ENCODE measurements around the gene MMP24OS.

Gene MMP24OS

DNA sequence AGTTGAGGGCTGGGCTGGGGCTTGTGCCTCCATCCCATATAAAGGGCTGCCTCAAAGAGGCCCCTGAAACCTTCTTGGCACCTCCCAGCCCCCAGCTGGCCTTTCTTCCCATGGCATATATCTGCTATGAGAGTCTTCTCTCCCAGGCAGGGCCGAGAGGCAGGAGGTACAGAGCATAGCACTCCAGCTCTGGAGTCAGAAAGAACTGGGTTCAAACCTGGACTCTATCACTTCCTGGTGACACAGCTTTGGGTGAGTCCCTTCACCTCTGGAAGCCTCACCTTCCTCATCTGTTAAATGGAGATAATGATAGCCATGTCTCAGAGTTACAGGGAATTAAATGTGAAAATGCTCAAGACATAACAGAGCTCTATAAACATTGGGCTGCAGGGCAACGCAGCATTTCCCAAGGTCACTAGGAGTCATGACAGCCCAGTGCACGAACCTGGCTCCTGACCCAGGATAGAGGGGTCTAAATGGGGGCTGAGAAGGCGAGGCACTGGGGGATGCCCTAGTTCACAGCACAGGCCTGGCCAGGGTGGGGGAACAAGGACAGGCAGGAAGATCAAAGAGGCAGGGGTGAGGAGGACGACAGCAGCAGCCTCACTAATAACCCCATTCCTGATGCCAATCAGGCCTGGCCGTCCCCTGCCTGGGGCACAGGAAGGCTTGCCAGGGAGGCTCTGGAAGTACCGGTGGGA is 12.4 kb upstream of the MMP24OS start:
- no peak for DNase-seq

DNA sequence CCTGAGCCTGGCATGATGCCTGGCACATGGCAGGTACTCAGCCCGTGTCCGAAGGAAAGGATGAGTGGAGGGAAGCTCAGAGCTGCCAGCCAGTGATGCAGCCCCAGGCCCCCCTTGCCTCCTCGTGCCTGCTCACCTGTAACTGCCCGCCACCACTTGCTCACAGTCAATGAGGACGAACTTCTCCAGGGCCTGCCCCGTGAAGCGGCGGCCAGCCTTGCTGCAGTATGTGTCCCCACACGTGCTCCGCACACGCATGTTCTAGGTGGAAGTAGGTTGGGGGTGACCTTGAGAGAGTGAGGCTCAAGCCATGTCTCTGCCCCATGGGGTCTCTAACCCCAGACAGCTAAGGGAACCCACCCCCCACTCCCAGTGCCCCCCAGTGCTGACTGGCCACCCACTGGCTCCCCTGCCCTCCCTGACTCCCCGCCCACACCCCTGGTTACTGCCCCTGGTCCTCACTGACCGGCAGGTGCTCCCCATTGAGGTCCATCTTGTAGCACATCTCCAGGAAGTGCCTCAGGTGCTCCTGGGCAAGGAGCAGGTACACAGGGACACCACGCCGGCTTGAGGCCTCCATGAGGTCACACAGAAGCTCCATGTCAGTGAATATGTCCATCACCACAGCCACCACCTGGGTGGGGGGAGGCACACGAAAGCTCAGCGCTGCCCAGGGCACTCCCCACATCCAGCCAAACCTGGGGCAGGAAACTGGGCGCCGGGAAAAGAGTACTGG is 10.6 kb upstream of the MMP24OS start:
- DNase-seq = no peak

DNA sequence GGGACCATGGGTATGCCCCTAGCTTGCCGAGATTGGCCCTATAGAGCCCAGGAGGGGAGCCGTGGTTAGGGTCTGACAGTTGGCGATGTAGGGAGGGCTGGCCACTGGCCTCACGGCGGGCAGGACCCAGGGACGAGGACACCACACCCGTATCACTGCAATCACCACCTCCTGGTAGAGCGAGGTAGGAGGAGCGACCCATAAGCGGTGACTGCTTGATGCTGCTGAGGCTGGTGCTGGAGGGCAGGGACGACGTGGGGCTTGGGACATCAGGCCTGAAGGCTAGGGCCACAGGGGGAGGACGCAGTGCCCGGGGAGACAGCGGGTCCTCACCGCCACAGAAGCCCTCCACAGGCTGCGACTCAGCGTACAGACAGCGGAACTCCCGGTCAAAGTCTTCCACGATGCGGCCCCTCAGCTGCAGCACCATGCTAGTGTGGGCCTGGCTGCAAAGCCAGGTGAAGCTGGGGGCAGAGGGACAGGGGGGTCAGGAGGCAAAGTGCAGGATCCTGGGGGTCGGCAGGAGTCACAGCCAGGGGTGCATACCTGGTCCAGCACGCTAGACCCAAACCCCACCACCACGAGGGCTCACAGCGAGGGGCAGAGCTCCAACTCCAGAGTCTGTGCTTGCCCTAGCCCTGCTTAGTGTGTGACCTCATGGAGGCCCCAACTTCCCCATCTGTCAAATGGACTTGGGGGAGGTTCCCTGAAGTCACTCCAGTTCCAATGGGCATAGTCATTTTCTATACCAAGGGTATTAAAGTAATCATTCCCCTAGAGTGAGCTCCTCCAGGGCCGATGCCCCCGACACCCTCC is 9.8 kb upstream of the MMP24OS start:
- DNase-seq = no peak

- DNase-seq = no peak
These were observed 9.1 kb upstream of the MMP24OS start for GRCh38 chr20:35286899-35287508.

DNA sequence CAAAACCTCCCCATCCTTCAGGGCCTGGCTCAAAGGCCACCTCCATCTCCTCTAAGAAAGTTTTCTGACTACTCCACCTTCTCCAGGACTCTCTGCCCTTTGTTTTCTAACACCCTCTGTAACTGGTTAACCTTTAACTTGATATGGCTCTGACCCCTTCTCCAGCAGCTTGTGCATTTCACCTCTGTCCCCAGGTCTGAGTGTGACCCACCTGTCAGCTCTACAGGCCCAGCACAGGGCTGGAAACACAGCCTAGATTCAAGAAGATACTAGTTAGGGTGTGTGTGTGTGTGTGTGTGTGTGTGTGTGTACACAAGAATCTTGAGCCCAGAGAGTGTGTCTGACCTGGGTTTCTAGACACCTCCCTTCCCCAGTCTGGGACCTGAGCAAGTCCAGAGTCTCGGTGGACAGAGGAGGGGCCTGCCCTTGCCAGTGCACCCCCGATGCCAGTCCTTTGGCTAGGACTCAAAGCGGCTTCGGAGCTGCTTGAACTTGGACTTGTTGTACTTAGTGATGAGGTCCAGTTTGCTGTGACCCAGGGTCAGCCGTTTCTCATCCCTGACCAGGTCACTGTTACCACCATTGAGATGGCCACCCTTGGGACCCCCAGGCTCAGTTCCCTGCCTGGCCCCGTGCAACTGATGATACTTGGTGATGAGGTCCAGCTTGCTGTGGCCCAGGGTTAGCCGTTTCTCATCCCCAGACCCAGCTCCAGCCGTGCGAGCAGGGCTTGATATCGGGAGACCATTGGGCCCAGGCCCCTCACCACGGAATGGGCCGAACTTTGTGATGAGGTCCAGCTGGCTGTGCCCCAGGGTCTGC is 8.4 kb upstream of the MMP24OS start:
- no peak for DNase-seq

DNA sequence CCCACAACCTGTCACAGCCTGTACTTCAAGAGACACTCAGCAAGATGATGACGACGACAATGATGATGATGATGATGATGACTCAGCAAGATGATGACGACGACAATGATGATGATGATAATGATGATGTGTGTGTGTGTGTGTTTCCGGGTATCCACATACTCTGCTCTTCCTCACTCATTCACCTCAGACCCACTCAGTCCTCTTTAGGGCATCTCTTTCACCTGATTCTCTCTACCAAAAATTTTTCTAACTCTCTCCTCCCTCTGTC is 7.8 kb upstream of the MMP24OS start:
- no peak for DNase-seq

- no peak for DNase-seq
These were observed 7.3 kb upstream of the MMP24OS start for GRCh38 chr20:35284992-35285805.

DNA sequence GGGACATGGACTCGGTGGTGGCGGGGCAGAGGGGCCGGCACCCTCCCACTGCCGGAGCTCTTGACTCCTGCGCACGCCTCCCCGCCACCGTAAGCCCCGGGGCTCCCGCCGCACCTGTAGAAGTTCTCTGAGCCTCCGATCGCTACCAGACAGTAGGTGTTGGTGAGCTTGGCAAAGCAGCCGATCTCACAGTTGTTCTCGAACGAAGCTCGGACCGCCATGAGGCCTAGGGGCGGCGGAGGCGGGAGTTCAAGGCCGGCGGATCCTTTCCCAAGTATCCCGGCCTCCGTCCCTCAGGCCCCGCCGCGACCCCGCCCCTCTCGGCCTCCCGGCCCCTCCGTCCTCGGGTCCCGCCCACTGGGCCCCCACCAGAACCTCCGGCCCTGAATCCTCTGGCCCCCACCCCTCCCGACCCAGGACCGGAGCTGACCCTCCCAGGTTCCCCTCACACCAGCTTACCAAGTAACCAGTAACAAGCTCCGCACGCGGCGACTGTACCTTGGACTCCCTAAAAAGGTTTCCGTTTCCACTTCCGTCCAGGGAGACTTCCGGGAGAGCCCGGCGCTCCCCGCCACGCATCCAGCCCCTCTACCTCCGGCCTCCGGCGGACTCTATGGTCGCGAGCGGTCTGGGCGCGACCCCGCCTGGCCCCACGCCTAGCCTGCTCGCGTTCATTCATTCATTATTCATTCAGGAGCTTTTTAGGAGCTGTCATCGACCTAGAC is 6.5 kb upstream of the MMP24OS start, which contains the start of gene EIF6:
TSS of gene EIF6 (minus strand) at position 506 of the 725 bp plus-strand sequence. CDS start at position 221, 285 bp downstream.
- peak; percentile 91 for DNase-seq

GRCh38 chr20:35283441-35284266 is 5.7 kb upstream of the MMP24OS start:
- no peak for DNase-seq

GRCh38 chr20:35281506-35282101 is 3.7 kb upstream of the MMP24OS start:
- no peak for DNase-seq

DNA sequence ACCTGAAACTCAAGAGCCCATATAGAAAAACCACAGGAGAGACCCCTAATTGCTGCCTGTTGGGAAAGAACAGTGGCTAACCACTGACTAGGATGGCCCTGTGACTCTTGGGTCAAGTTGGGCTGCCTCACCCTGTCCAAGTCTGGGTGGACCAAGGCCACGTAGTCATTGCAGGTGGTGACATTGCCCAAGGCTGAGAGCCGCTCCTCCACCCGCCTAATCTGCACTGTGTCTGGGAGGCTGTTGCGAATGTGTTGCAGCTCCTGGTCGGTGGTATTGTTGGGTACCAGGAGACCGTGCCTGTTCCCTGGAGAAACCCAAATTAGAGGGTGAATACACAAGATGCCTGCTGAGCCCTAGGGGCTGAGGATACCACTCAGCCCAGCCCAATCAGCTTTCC is 2.6 kb upstream of the MMP24OS start:
- DNase-seq = no peak

GRCh38 chr20:35279533-35280174 is 1.7 kb upstream of the MMP24OS start:
- DNase-seq = no peak

DNA sequence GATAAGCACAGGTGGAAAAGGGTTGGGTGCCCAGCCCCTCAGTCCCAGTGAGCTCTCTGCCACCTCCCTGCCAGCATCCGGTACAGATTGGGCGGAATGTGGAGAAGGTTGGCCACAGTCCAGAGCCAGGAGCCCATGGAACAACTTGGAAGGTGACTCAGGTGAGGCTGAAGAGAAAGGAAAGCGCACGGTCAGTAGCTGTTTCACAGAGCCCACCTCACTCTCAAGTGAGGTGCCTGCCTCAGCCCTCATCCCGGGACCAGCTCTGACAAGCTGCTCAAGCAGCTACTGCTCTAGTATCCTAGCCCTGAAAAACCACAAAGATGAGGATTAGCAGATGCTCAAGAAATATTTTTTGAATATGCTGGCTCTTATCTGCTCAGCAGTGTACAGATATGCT is 1.1 kb upstream of the MMP24OS start:
- no peak for DNase-seq

DNA sequence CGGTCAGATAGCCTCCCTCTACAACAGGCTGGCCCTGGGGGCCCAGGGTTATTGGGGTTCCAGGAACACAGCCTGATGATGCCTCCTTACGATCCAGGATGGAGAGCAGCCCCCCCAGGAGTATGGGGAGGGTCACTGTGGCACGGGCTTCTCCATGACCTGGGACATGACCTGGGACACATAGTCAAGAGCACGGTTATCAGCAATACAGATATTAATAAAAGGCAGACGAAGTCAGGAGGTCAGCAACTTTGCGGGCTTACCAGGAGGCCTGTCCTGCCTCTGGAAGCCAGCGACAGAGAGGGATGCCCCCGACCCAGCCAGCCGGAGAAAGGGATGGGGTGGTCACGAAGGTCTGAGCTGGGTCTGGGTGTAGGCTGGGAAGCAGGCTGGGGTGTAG is 795 bp downstream of the MMP24OS start:
- DNase-seq = no peak

DNA sequence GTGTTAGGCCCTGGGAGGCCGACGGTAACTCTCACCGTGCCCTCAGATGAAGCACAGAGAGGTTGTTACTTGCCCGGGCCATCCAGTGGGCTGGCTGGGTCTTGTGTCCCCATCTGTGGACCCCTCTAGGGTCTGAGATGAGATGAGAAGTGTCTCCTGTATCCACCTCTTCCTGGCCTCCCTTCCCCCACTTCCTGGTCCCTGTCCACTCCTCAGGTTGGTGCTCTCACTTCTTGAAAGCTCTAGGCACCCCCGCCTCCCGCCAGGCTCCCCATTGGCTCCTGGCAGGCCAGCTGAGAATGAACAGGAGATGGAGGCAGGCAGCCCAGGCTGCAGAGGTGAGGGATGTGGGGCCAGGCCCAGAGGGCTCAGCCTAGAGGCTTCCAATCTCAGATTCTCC is 1.5 kb downstream of the MMP24OS start:
- no peak for DNase-seq

DNA sequence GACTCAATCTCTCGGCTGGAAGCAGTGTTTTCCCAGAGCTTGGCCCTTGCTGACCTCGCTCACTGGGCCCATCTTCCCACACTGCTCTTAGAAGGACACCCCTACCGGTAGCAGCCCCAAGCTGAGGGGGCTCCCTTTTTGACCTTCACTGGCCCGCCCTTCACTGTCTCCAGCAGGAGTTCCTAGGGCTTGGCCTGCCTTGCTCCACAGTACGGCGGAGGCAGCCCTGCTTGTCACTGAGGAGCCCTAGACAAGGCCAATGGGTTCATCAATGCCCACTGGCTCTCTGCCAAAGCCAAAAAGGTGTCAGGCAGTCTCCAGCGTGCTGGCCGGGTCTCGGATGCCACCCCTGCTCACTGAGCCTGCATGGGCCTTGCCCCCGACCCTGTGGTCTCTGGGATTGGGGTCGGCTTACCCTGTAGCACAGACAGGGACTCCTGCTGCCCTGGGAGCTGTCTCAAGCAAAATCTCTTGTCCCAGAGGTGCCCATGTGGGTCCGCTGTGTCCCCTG is 2.1 kb downstream of the MMP24OS start:
- DNase-seq = no peak

DNA sequence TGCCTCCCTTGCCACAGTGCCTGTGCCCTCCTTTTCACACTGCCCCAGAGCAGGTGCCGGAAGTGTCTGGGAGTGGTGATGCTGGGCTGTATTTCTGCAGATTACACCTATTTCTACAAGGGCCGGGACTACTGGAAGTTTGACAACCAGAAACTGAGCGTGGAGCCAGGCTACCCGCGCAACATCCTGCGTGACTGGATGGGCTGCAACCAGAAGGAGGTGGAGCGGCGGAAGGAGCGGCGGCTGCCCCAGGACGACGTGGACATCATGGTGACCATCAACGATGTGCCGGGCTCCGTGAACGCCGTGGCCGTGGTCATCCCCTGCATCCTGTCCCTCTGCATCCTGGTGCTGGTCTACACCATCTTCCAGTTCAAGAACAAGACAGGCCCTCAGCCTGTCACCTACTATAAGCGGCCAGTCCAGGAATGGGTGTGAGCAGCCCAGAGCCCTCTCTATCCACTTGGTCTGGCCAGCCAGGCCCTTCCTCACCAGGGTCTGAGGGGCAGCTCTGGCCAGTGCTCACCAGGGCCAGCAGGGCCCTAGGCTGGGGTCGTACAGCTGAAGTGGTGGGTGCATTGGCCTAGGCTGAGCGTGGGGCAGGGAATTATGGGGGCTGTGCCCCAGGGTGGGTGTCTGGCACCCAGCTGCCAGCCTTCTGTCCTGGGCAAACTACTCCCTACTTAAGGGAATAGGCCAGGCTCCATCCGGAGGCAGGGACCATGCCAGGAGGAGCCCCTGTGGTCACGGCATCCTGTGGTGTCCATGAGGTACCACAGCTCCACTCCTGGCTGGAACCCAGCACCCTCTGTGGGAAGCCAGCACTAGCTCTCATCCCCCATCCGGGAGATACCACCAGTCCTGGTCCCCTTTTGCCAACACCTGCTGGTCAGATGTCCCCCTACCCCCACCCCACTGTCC is 3.5 kb downstream of the MMP24OS start:
- no peak for DNase-seq
